H1 (cell line): ENCODE measurements around the gene CHAC1. TPM values are rescaled to one million over a fixed set of nuclear protein-coding genes. Genes with fewer than 3 reads are reported as not detected.

Source experiments
- CTCF ChIA-PET: fragments of 300-600 bp; sonication (Branson Sonifier 250); formaldehyde crosslinking; loops from one replicate; lab custom pipeline; 2021; ENCODE audit not compliant: partially characterized antibody; lab: Charles Lee
- POLR2A ChIA-PET: fragments of 300-600 bp; sonication (Branson Sonifier 250); formaldehyde crosslinking; loops from one replicate; lab custom pipeline; 2021; ENCODE audit warnings: inconsistent platforms; ENCODE audit not compliant: partially characterized antibody; lab: Charles Lee
- DNase-seq, 2 experiments: peaks; one replicate each; pipeline versions ENCODE4 v3.0.0 to v3.0.0-alpha.2; 2010 to 2022; ENCODE audit warnings: low spot score in 2 of 2, low read depth in 1 of 2, mixed read lengths in 1 of 2
- FAIRE-seq: peaks from 2 replicates; lab custom pipeline; 2011; peaks lifted over from hg19 to GRCh38; lab: Jason Lieb, UNC
- H2AFZ ChIP-seq: 2 replicates; pipeline ENCODE4 v1.8.1; 2012; ENCODE audit warnings: low read length, inconsistent platforms
- H2AK5ac ChIP-seq: 2 replicates; pipeline ENCODE4 v1.6.1; 2013; ENCODE audit warnings: low read depth, low read length
- H2BK120ac ChIP-seq: replicated peaks from 2 replicates; pipeline ENCODE3; 2013; ENCODE audit warnings: low read depth, low read length, inconsistent platforms
- H2BK12ac ChIP-seq: 2 replicates; pipeline ENCODE4 v1.6.1; 2013; ENCODE audit warnings: low read depth, low read length
- H2BK15ac ChIP-seq: 2 replicates; pipeline ENCODE4 v1.6.1; 2013; ENCODE audit warnings: low read length
- H2BK20ac ChIP-seq: 2 replicates; pipeline ENCODE4 v1.6.1; 2013; ENCODE audit warnings: low read length
- H2BK5ac ChIP-seq: 2 replicates; pipeline ENCODE4 v1.6.1; 2013; ENCODE audit warnings: low read depth, low read length
- H3K14ac ChIP-seq: 2 replicates; pipeline ENCODE4 v1.6.1; 2013; ENCODE audit warnings: inconsistent platforms; ENCODE audit not compliant: insufficient read length
- H3K18ac ChIP-seq: 2 replicates; pipeline ENCODE4 v1.6.1; 2013; ENCODE audit warnings: low read length; ENCODE audit errors: extremely low read depth
- H3K23ac ChIP-seq: 2 replicates; pipeline ENCODE4 v1.6.1; 2013; ENCODE audit warnings: inconsistent platforms; ENCODE audit not compliant: insufficient read length
- H3K23me2 ChIP-seq: 2 replicates; pipeline ENCODE4 v1.6.1; 2013; ENCODE audit warnings: low read depth, low read length
- H3K27ac ChIP-seq: 2 replicates; pipeline ENCODE4 v1.6.1; 2011; ENCODE audit warnings: low read depth, low read length, inconsistent platforms
- H3K27me3 ChIP-seq, 4 experiments: replicated peaks in 1 of 4; 1 replicate in 1 of 4; 2 replicates in 3 of 4; pipeline versions ENCODE4 v1.6.1 to v1.8.1; 2011 to 2013; ENCODE audit warnings: low read length in 3 of 4, mild to moderate bottlenecking in 3 of 4, inconsistent platforms in 2 of 4, mixed read lengths in 2 of 4, moderate library complexity in 1 of 4; ENCODE audit not compliant: control insufficient read depth in 3 of 4, insufficient read depth in 3 of 4; ENCODE audit errors: extremely low read depth in 1 of 4
- H3K36me3 ChIP-seq, 4 experiments: 2 replicates each; pipeline versions ENCODE4 v1.6.1 to v1.8.1; 2011 to 2013; ENCODE audit warnings: mild to moderate bottlenecking in 4 of 4, low read length in 3 of 4, moderate library complexity in 2 of 4, control low read depth in 1 of 4, inconsistent platforms in 1 of 4; ENCODE audit not compliant: insufficient read depth in 4 of 4, control insufficient read depth in 2 of 4
- H3K4ac ChIP-seq: replicated peaks from 2 replicates; pipeline ENCODE3; 2013; ENCODE audit warnings: low read length, low read depth, mixed read lengths, inconsistent platforms; ENCODE audit not compliant: insufficient read length
- H3K4me1 ChIP-seq, 4 experiments: replicated peaks in 1 of 4; 1 replicate in 1 of 4; 2 replicates in 3 of 4; pipeline versions ENCODE4 v1.6.1 to v1.8.1; 2011 to 2013; ENCODE audit warnings: low read length in 3 of 4, inconsistent platforms in 2 of 4, mixed read lengths in 1 of 4; ENCODE audit not compliant: insufficient read depth in 4 of 4, control insufficient read depth in 3 of 4
- H3K4me2 ChIP-seq, 2 experiments: 2 replicates each; pipeline versions ENCODE4 v1.6.1 to v1.8.1; 2011 to 2013; ENCODE audit warnings: low read depth in 2 of 2, low read length in 2 of 2, control low read depth in 1 of 2, inconsistent platforms in 1 of 2, mild to moderate bottlenecking in 1 of 2; ENCODE audit not compliant: insufficient read depth in 1 of 2
- H3K4me3 ChIP-seq, 4 experiments: fragments of 200-600, 300-600 bp in 1 of 4; sonication (generic), shearing (Covaris generic), sonication (Bioruptor Twin) in 1 of 4; 2 replicates each; pipeline versions ENCODE4 v1.5.1 to v1.8.1; 2011 to 2016; ENCODE audit warnings: low read length in 4 of 4, low read depth in 3 of 4, control low read depth in 2 of 4, inconsistent platforms in 2 of 4, mild to moderate bottlenecking in 2 of 4, mixed read lengths in 1 of 4, moderate library complexity in 1 of 4; ENCODE audit not compliant: insufficient read depth in 2 of 4; ENCODE audit errors: extremely low read depth in 1 of 4
- H3K56ac ChIP-seq: replicated peaks from 2 replicates; pipeline ENCODE3; 2013; ENCODE audit warnings: low read depth, mild to moderate bottlenecking, mixed read lengths, low read length, inconsistent platforms; ENCODE audit not compliant: insufficient read length
- H3K79me1 ChIP-seq: 2 replicates; pipeline ENCODE4 v1.6.1; 2013; ENCODE audit warnings: low read depth, low read length, control low read depth
- H3K79me2 ChIP-seq, 2 experiments: 2 replicates each; pipeline versions ENCODE4 v1.6.1 to v1.8.1; 2012 to 2013; ENCODE audit warnings: low read length in 2 of 2, mild to moderate bottlenecking in 2 of 2, inconsistent platforms in 1 of 2; ENCODE audit not compliant: insufficient read depth in 2 of 2, control insufficient read depth in 1 of 2
- H3K9ac ChIP-seq, 4 experiments: replicated peaks in 1 of 4; 1 replicate in 1 of 4; 2 replicates in 3 of 4; pipeline versions ENCODE4 v1.6.1 to v1.8.1; 2011 to 2013; ENCODE audit warnings: low read depth in 3 of 4, low read length in 3 of 4, control low read depth in 2 of 4, mild to moderate bottlenecking in 2 of 4, moderate library complexity in 2 of 4, inconsistent platforms in 1 of 4; ENCODE audit errors: extremely low read depth in 1 of 4
- H3K9me3 ChIP-seq, 2 experiments: 2 replicates each; pipeline versions ENCODE4 v1.6.1 to v1.8.1; 2012 to 2013; ENCODE audit warnings: mild to moderate bottlenecking in 2 of 2, moderate library complexity in 2 of 2, control low read depth in 1 of 2, inconsistent platforms in 1 of 2, low read depth in 1 of 2, low read length in 1 of 2, mixed read lengths in 1 of 2; ENCODE audit not compliant: insufficient read depth in 2 of 2
- H4K20me1 ChIP-seq, 2 experiments: replicated peaks in 1 of 2; 2 replicates each; pipeline versions ENCODE3 to v1.8.1; 2011 to 2013; ENCODE audit warnings: inconsistent platforms in 2 of 2, low read length in 2 of 2, mild to moderate bottlenecking in 1 of 2; ENCODE audit not compliant: insufficient read depth in 2 of 2, control insufficient read depth in 1 of 2
- H4K5ac ChIP-seq: 2 replicates; pipeline ENCODE4 v1.6.1; 2013; ENCODE audit warnings: low read length, low read depth, mixed read lengths, inconsistent platforms; ENCODE audit not compliant: insufficient read length
- H4K8ac ChIP-seq: 2 replicates; pipeline ENCODE4 v1.8.0; 2013; ENCODE audit warnings: mild to moderate bottlenecking, moderate library complexity, low read length, inconsistent platforms; ENCODE audit not compliant: insufficient read depth; ENCODE audit errors: extremely low read depth
- H4K91ac ChIP-seq: replicated peaks from 2 replicates; pipeline ENCODE3; 2013; ENCODE audit warnings: low read length, mixed read lengths, inconsistent platforms; ENCODE audit not compliant: insufficient read length
- EGR1 ChIP-seq: IDR thresholded peaks from 2 replicates; pipeline ENCODE4 v1.6.1; 2011; ENCODE audit warnings: low read depth, low read length, borderline replicate concordance
- GABPA ChIP-seq: IDR thresholded peaks from 2 replicates; pipeline ENCODE4 v1.6.1; 2011; ENCODE audit warnings: mild to moderate bottlenecking, low read length, moderate library complexity, borderline replicate concordance; ENCODE audit not compliant: insufficient read depth
- MAFK ChIP-seq: IDR thresholded peaks from 2 replicates; pipeline ENCODE4 v1.6.1; 2012; ENCODE audit warnings: low read depth, mild to moderate bottlenecking, improper control_type of control experiment, low read length
- SIX5 ChIP-seq: IDR thresholded peaks from 2 replicates; pipeline ENCODE4 v1.6.1; 2011; ENCODE audit warnings: mild to moderate bottlenecking, low read depth, low read length
- TAF7 ChIP-seq: optimal IDR thresholded peaks from 2 replicates; pipeline ENCODE3; 2011; ENCODE audit warnings: low read depth, mild to moderate bottlenecking, inconsistent platforms, low read length, moderate library complexity, borderline replicate concordance
- TBP ChIP-seq: IDR thresholded peaks from 2 replicates; pipeline ENCODE4 v1.6.1; 2011; ENCODE audit warnings: low read depth, low read length, improper control_type of control experiment
- TEAD4 ChIP-seq: IDR thresholded peaks from 2 replicates; pipeline ENCODE4 v1.6.1; 2012; ENCODE audit warnings: low read depth, low read length, inconsistent platforms, mixed read lengths
- WGBS, 2 experiments: shearing (Covaris generic) in 1 of 2; methylation state at CpG; one replicate each; pipeline versions ENCODE4 v1.1.6 to v1.1.7; 2013 to 2015; ENCODE audit warnings: low lambda C conversion rate in 2 of 2, mixed read lengths in 2 of 2, inconsistent platforms in 1 of 2, low coverage in 1 of 2, missing lambda C conversion rate in 1 of 2; ENCODE audit not compliant: insufficient replicate concordance in 2 of 2, insufficient coverage in 1 of 2, insufficient read length in 1 of 2; ENCODE audit errors: extremely low coverage in 1 of 2, missing lambda C conversion rate in 1 of 2; 5-methylcytosine and 5-hydroxymethylcytosine counted together
- polyA plus RNA-seq, 7 experiments: library from polyadenylated mRNA; depleted of rRNA in 3 of 7; stranded (reverse) in 5 of 7; unstranded in 2 of 7; fragments of >200 nt in 5 of 7; fragments of 200-250 nt in 2 of 7; gene quantifications; 1 replicate in 5 of 7; 2 replicates in 1 of 7; 4 replicates in 1 of 7; pipeline versions ENCODE4 v1.2.1 to v1.2.3, GENCODE V29; 2011 to 2013; ENCODE audit warnings: missing spikeins in 2 of 7, mixed read lengths in 2 of 7
- total RNA-seq: library from RNA; stranded (reverse); fragmentation: NEBNext Ultra II Directional; extraction: Animal tissue kit (Norgen Biotek cat#: 25700); gene quantifications from 2 replicates; pipeline ENCODE4 v1.2.1, GENCODE V29; 2021

Gene CHAC1
- total and polyA plus RNA-seq, 2 of the 8 experiments (the other 6 are each of a cell fraction or from before 2014, with no cell fraction given), result 34.3 to 159 TPM

DNA sequence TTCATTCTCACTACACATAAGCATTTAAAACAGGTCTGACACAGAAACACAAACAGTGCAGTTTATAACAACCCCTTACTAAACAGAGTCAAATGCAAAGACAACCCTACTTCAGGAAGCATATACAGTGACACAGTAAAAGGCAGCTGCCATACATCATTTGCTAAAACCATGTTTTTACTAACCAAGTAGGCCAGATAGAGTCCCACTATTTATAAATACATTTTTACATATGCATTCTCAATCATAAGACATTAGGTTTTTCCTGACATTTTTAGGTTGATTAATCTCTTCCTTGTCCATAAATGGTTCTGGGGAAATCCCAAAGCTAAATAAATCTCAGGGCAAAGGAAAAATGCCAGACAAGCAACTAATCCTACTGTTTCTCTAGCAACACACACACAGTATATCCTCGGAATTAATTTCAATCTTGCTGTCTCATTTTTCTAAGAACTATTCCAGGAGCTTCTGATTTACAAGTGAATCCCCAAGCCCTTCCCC is 39.0 kb downstream of the CHAC1 start:
- Histone ChIP-seq H2BK20ac (no peak overlapping the region), H3K79me2 (no peaks in the 10 kb centered on the region), H3K27me3 (no peaks in the 10 kb centered on the region), H3K56ac (no peak overlapping the region), H2BK12ac (no peak overlapping the region), H2BK5ac (no peak overlapping the region), H3K18ac (no peak overlapping the region), H3K14ac (no peak overlapping the region), H3K9ac (no peak overlapping the region), H2BK120ac (no peak overlapping the region), H3K4me3 (no peak overlapping the region), H2AK5ac (no peak overlapping the region), H4K8ac (no peak overlapping the region), H2AFZ (no peak overlapping the region), H4K5ac (no peak overlapping the region)
- DNase-seq, result no peak
- TF ChIP-seq GABPA (no peak), TBP (no peak), TEAD4 (no peak), EGR1 (no peak), TAF7 (no peak), MAFK (no peak), SIX5 (no peak)
- TF ChIP-seq, all 59 proteins: peak for 0
- Histone ChIP-seq H3K36me3 (peaks cover 7 to 27% (median 16%) of the 10 kb centered on the region in 4 experiments), H3K4me2 (no peak overlapping the region), H3K79me1 (no peaks in the 10 kb centered on the region), H2BK15ac (no peak overlapping the region), H3K9me3 (no peaks in the 10 kb centered on the region), H3K4ac (no peak overlapping the region), H3K23ac (no peak overlapping the region), H3K4me1 (no peaks in the 10 kb centered on the region), H3K23me2 (no peaks in the 10 kb centered on the region), H3K27ac (no peak overlapping the region), H4K91ac (no peak overlapping the region), H4K20me1 (peaks cover 0 to 2% of the 10 kb centered on the region in 2 experiments)
- no peak for FAIRE-seq
- WGBS, 2 experiments, result 94% methylated on average over 1 of the region's 1 CpG; no CpG with 5 or more reads in 1 of the 2 experiments
- ChIA-PET POLR2A (interaction anchor here (1.0 to 2.5 kb wide), 5 partner anchors 19 to 121 kb away, joined by 3 to 8 read pairs (median 3); partner anchors contain the start of gene CHAC1), CTCF (interaction anchor here (1.2 to 7.4 kb wide), 6 partner anchors 14 to 88 kb away, joined by 3 to 36 read pairs (median 4); no protein-coding TSS in a partner anchor)
